Myocyte (in vitro differentiated cells): ENCODE data around the gene VAMP8. TPM values are rescaled to one million over a fixed set of nuclear protein-coding genes. Genes with fewer than 3 reads are reported as not detected.
"Not testable (repeated sequence)": the region's sequence is repeated elsewhere in the genome, so short reads cannot be mapped to it uniquely, and the experiment has no call there.

Experiments
- DNase-seq: peaks from one replicate; pipeline ENCODE4 v3.0.0-alpha.2; 2012; ENCODE audit warnings: low read depth
- total RNA-seq: library from RNA; depleted of rRNA; stranded (reverse); fragments of >200 nt; gene quantifications from 2 replicates; pipeline ENCODE4 v1.2.3, GENCODE V29; 2014

VAMP8 gene
- total RNA-seq, 1 donor from 2014 or later = 9.5 TPM

GRCh38 chr2:85597241-85597640, 19.9 kb downstream of the VAMP8 start:
- no peak for DNase-seq

- no peak for DNase-seq
These were observed 21.4 kb downstream of the VAMP8 start for GRCh38 chr2:85598594-85599340.

GRCh38 chr2:85599468-85600234, 22.3 kb downstream of the VAMP8 start:
- DNase-seq = no peak

- no peak for DNase-seq
These were observed 22.8 kb downstream of the VAMP8 start for GRCh38 chr2:85600235-85600575.

GRCh38 chr2:85600951-85601770, 23.8 kb downstream of the VAMP8 start:
- no peak for DNase-seq

GRCh38 chr2:85601771-85602475, 24.5 kb downstream of the VAMP8 start:
- peak; percentile 67 for DNase-seq

GRCh38 chr2:85602476-85603234, 25.3 kb downstream of the VAMP8 start, which contains the start of gene TMEM150A:
TSS of gene TMEM150A (minus strand) at chr2:85602698. CDS start at chr2:85601948, 750 bp downstream.
- DNase-seq = peak; percentile 95

- DNase-seq = not testable (repeated sequence)
These were observed 26.7 kb downstream of the VAMP8 start for GRCh38 chr2:85604133-85604444.

- DNase-seq = no peak
These were observed 27.4 kb downstream of the VAMP8 start for GRCh38 chr2:85604568-85605339.

GRCh38 chr2:85605406-85606115, 28.2 kb downstream of the VAMP8 start:
- DNase-seq = peak; percentile 60

GRCh38 chr2:85606116-85606455, 28.7 kb downstream of the VAMP8 start:
- no peak for DNase-seq

- no peak for DNase-seq
These were observed 30.2 kb downstream of the VAMP8 start for GRCh38 chr2:85607268-85608215.

- no peak for DNase-seq
These were observed 33.9 kb downstream of the VAMP8 start for GRCh38 chr2:85611217-85611704.

GRCh38 chr2:85611705-85612587, 34.6 kb downstream of the VAMP8 start, which contains the start of gene C2orf68:
TSS of gene C2orf68 (minus strand) at chr2:85612066. CDS start at chr2:85611984, 82 bp downstream.
- peak; percentile 91 for DNase-seq

GRCh38 chr2:85613717-85614515, 36.5 kb downstream of the VAMP8 start:
- peak; percentile 65 for DNase-seq

- DNase-seq = not testable (repeated sequence)
These were observed 37.4 kb downstream of the VAMP8 start for GRCh38 chr2:85614757-85615156.
